GM13977 (cell line): Measurements from ENCODE around the gene CEBPB.
"Not testable (repeated sequence)": the region's sequence is repeated elsewhere in the genome, so short reads cannot be mapped to it uniquely, and the experiment has no call there.

Experiments used
- DNase-seq: peaks from one replicate; pipeline ENCODE4 v3.0.0; 2012; ENCODE audit warnings: low spot score
- CTCF ChIP-seq: IDR thresholded peaks from 2 replicates; pipeline ENCODE4 v1.5.1; 2012; ENCODE audit warnings: mild to moderate bottlenecking, control low read depth; ENCODE audit not compliant: insufficient read depth; ENCODE audit errors: extremely low read depth, missing control alignments
- in situ Hi-C: fragments of 300-500 bp; cut with MboI; formaldehyde crosslinking; loops from one replicate; pipeline ENCODE4 v1.12.0; 2022; ENCODE audit warnings: low sequenced_read_pairs, low pct_unique_long_range_greater_than_20kb, mixed read lengths, inconsistent platforms; ENCODE audit not compliant: unreplicated experiment

Gene CEBPB

DNA sequence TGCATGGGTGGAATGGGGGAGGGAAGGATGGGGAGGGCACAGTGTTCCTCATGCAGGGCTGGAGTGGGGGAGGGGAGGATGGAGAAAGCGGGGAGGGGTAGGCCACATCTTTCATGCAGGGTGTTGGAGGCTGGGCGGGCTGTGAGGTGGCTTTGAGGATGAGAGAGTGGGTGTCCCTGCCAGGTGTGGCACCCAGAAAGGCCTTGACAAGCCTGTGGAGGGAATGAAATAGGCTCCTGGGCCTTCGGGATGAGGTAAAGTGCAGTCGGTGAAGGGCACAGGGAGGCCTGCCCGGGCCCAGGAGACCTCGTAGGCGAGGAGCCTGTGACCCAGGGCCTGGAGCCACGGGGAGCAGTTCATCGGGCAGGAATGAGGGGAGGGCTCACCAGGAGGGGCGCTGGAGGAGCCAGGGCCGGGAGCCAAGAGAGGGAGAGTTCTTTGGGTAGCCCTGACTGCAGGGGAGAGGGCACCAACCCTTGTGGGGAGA is 7.6 kb downstream of the CEBPB start:
- in situ Hi-C loops = loop anchor here (25.0 kb wide), 1 partner anchor 211 kb away; the partner anchor contains the start of gene SNAI1
- no peak for TF ChIP-seq CTCF
- no peak for DNase-seq

DNA sequence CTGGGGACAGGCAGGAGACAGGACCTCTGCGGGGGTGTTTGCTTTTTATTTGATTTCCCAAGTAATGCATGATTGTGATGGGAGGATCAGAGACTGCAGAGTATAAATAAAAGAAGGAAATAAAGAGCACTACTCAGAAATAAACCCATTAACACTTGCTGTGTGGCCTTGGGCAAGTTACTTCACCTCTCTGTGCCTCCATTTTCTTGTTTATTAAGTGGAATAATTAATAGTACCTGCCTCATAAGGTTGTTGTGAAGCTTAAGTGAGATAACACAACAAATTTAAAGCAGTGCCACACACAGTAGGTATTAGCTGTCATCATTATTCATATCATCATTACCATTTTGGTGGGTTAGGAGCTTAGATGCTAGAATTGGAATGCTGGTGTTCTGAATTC is 8.1 kb downstream of the CEBPB start:
- no peak for TF ChIP-seq CTCF
- in situ Hi-C loops = loop anchor here (25.0 kb wide), 1 partner anchor 211 kb away; the partner anchor contains the start of gene SNAI1
- DNase-seq = no peak

GRCh38 chr20:50199703-50200102 is 9.1 kb downstream of the CEBPB start:
- TF ChIP-seq CTCF = no peak
- in situ Hi-C loops = loop anchor here (25.0 kb wide), 1 partner anchor 212 kb away; the partner anchor contains the start of gene SNAI1
- no peak for DNase-seq

DNA sequence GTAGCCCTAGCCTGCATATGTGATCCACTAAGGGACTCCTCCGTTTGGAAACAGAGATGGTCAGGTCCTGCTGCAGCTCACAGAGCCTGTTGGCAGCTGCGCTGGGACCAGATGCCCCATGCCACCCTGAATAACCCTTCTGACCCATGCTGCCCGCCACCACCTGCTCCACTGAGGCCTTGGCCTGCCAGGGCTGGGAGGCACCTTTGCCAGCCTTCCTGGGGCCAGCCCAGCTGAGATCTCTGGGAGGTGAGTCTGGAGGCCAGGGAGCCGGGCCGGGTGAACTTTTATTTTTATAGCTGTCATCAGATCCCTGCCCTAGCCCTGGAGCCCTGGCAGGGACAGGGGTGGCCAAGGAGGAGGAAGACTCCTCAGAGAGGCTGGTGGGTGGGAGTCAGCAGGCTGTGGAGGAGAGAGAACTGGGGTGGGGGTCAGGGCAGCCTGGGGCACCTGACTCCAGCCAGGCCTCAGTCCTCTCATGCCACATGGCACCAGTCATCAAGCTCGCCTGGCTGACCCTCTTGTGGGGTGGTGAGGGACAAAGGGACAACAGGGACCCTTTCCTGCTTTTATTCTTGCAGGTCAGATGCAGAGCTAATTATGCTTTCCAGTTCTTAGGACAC is 10.0 kb downstream of the CEBPB start:
- no peak for DNase-seq
- in situ Hi-C loops = no loop called here
- TF ChIP-seq CTCF = no peak

DNA sequence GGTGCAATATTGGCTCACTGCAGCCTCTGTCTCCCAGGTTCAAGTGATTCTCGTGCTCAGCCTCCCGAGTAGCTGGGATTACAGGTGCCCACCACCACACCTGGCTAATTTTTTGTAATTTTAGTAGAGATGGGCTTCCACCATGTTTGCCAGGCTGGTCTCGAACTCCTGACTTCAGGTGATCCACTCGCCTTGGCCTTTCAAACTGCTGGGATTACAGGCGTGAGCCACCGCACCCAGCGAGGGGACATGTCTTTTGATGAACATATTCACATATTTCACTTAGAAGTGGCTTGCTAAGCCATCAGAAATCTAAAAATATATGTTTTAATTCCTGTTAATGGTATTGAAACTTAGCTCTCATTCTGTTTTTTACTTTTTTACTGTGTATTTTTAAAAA is 11.1 kb downstream of the CEBPB start:
- DNase-seq, in situ Hi-C loops: not testable (repeated sequence)

GRCh38 chr20:50202677-50203076 is 12.0 kb downstream of the CEBPB start:
- no peak for DNase-seq
- in situ Hi-C loops = no loop called here
- TF ChIP-seq CTCF = no peak

DNA sequence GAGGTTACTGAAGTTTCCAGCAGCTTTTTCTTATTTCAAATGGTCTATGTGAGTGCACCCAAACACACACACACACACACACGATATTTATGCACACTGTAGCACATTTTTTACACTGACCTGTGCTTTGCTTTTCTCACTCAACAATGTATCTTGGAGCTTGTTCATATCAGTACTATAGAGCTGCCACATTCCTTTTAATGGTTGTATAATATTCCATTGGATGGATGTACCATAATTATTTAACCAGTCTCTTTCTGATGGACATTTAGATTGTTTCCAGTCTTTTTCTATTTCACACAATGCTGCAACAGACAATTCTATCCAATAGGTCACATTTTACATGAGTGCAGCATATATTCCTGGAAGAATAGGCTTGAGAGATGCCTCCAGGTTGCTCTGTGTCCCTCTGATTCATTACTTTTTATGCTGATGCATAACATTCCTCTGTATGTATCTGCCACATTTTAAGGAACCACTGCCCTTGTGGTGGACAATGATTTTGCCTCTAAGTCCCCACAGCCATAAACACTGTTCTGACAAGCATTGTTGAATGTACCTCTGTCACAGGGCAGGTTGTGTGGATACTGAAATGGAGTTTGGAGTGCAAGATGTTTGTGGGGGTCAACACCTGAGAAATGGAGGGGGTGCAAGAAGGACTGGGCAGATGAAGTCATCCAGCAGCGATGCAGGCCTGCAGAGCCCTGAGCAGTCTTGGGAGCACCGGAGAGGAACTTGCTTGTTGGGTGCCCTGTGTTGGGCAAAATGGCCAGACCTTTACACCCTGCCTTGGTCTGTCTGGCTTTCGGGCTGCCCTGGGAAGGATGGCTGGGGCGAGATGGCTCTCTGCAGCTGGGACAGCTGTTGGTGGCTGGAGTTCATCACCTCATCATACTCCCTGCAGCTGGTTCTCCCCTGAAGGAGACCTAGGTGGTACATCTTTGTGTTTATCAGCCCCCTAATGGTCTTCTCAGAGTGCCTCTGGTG is 13.6 kb downstream of the CEBPB start:
- no peak for DNase-seq
- in situ Hi-C loops = no loop called here
- TF ChIP-seq CTCF = no peak
